CD4-positive, CD25-positive, alpha-beta regulatory T cell (primary cell): ENCODE results near the gene SLC25A15. TPM values are rescaled to one million over a fixed set of nuclear protein-coding genes. Genes with fewer than 3 reads are reported as not detected.
"Not testable (repeated sequence)": the region's sequence is repeated elsewhere in the genome, so short reads cannot be mapped to it uniquely, and the experiment has no call there.

Experiments
- ATAC-seq, 2 donors: fragments of 150-1000 bp; cut with Tn5 transposase; one replicate each; pipeline ENCODE4 v1.10.0; 2021; ENCODE audit warnings: low read depth in 2 of 2, moderate number of reproducible peaks in 2 of 2, moderate library complexity in 1 of 2
- DNase-seq, 3 donors: peaks; one replicate each; pipeline versions ENCODE4 v3.0.0 to v3.0.0-alpha.2; 2012 to 2022; ENCODE audit warnings: mixed read lengths in 1 of 3
- H3K27ac ChIP-seq: one replicate; pipeline ENCODE4 v1.7.0; 2013; ENCODE audit warnings: mild to moderate bottlenecking, low read length; ENCODE audit not compliant: insufficient read depth, poor library complexity, severe bottlenecking
- H3K27me3 ChIP-seq: one replicate; pipeline ENCODE4 v1.7.0; 2013; ENCODE audit warnings: low read length; ENCODE audit not compliant: control insufficient read depth, insufficient read depth
- H3K36me3 ChIP-seq: one replicate; pipeline ENCODE4 v1.7.0; 2013; ENCODE audit warnings: mild to moderate bottlenecking, low read length, moderate library complexity; ENCODE audit not compliant: control insufficient read depth, insufficient read depth
- H3K4me1 ChIP-seq: 2 replicates; pipeline ENCODE4 v1.7.0; 2013; ENCODE audit warnings: mild to moderate bottlenecking, low read length; ENCODE audit not compliant: insufficient read depth, control insufficient read depth, poor library complexity, severe bottlenecking
- H3K4me3 ChIP-seq: one replicate; pipeline ENCODE4 v1.7.0; 2013; ENCODE audit warnings: low read depth, mild to moderate bottlenecking, low read length, moderate library complexity
- H3K9me3 ChIP-seq, 2 experiments: 1 replicate in 1 of 2; 2 replicates in 1 of 2; pipeline ENCODE4 v1.7.0; 2013; ENCODE audit warnings: low read length in 2 of 2, mild to moderate bottlenecking in 1 of 2, moderate library complexity in 1 of 2; ENCODE audit not compliant: control insufficient read depth in 2 of 2
- H3K27ac Mint-ChIP-seq, 3 donors: one replicate each; pipeline ENCODE4 v1.8.0; 2020 to 2022; ENCODE audit warnings: mild to moderate bottlenecking in 3 of 3, mixed read lengths in 3 of 3, moderate library complexity in 2 of 3
- H3K27me3 Mint-ChIP-seq: one replicate; pipeline ENCODE4 v1.8.0; 2022; ENCODE audit warnings: mild to moderate bottlenecking, mixed read lengths
- H3K36me3 Mint-ChIP-seq: one replicate; pipeline ENCODE4 v1.8.0; 2020; ENCODE audit warnings: mixed read lengths
- H3K4me1 Mint-ChIP-seq, 4 donors: one replicate each; pipeline ENCODE4 v1.8.0; 2020 to 2022; ENCODE audit warnings: mixed read lengths in 4 of 4, mild to moderate bottlenecking in 1 of 4
- H3K4me3 Mint-ChIP-seq, 4 donors: one replicate each; pipeline ENCODE4 v1.8.0; 2020 to 2022; ENCODE audit warnings: mild to moderate bottlenecking in 4 of 4, mixed read lengths in 4 of 4, moderate library complexity in 3 of 4
- H3K9me3 Mint-ChIP-seq, 7 donors: one replicate each; pipeline ENCODE4 v1.8.0; 2020 to 2022; ENCODE audit warnings: mixed read lengths in 7 of 7, mild to moderate bottlenecking in 3 of 7, moderate library complexity in 2 of 7
- polyA plus RNA-seq, 4 donors: library from polyadenylated mRNA; unstranded; fragments of 300-500 nt; fragmentation: Illumina TruSeq; gene quantifications; one replicate each; pipeline ENCODE4 v1.2.3, GENCODE V29; 2021
- total RNA-seq: library from RNA; stranded (reverse); gene quantifications from one replicate; pipeline ENCODE4 v1.2.3, GENCODE V29; 2022

Gene SLC25A15
- total and polyA plus RNA-seq, 5 donors from 2014 or later, result 3.9 to 13.3 (median 6.2) TPM

DNA sequence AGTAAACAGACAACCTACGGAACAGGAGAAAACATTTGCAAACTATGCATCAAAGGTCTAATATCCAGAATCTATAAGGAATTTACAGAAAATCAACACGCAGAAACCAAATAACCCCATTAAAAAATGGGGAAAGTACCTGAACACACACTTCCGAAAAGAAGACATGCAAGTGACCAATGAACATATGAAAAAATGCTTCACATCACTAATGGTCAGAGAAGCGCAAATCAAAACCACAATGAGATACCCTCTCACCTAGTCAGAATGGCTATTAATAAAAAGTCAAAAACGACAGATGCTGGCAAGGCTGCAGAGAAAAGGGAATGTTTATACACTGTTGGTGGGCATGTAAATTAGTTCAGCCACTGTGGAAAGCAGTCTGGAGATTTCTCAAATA lies 29.5 kb downstream of the SLC25A15 start:
- Histone ChIP-seq H3K27me3 (no peaks in the 10 kb centered on the region), H3K9me3 (peaks cover 2 to 4% of the 10 kb centered on the region in 2 experiments), H3K27ac (no peak overlapping the region), H3K36me3 (peaks cover under 1% of the 10 kb centered on the region), H3K4me3 (no peak overlapping the region), H3K4me1 (no peaks in the 10 kb centered on the region)
- Mint-ChIP-seq H3K4me3 (no peak overlapping the region), H3K27me3 (no peaks in the 10 kb centered on the region), H3K9me3 (peaks cover 0 to 15% (median 3%) of the 10 kb centered on the region in 7 donors), H3K27ac (no peak overlapping the region), H3K36me3 (peaks cover 24% of the 10 kb centered on the region), H3K4me1 (peaks cover 0 to 4% (median under 1%) of the 10 kb centered on the region in 4 donors)
- ATAC-seq, result no peak
- no peak for DNase-seq

DNA sequence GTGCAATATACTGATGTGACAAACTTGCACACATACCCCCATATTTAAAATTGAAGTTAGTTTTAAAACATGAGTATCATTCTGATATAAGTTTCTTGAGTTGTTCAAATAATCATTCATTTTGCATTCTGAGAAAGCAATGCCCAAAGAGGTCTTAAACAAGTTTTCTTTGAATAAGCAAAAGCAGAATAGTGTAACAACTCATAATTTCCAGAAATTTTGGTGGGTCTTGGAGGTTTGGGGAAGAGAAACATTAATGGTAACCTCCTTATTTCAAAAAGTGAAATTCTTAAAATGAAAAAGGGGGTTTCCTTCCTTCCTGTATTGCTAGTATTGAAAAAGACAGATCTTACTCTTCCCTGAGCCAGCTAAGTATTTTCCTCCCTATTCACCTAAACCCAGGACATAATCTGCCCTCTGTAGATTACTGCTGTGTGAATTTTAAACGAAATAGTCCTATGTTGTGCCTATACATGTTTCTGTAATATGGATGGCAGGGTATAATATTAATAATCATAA lies 30.4 kb downstream of the SLC25A15 start:
- Mint-ChIP-seq H3K27me3 (no peaks in the 10 kb centered on the region), H3K27ac (no peak overlapping the region), H3K4me3 (no peak overlapping the region), H3K4me1 (peaks cover 0 to 4% (median under 1%) of the 10 kb centered on the region in 4 donors), H3K9me3 (peaks cover 0 to 14% (median 3%) of the 10 kb centered on the region in 7 donors), H3K36me3 (peaks cover 24% of the 10 kb centered on the region)
- ATAC-seq, result no peak
- H3K9me3 ChIP-seq, result peaks cover 2 to 4% of the 10 kb centered on the region in 2 experiments
- H3K36me3 ChIP-seq, result no peaks in the 10 kb centered on the region
- DNase-seq, result no peak
- H3K4me1 ChIP-seq, result no peaks in the 10 kb centered on the region
- no peaks in the 10 kb centered on the region for H3K27me3 ChIP-seq
- H3K4me3 ChIP-seq, result no peak overlapping the region
- no peak overlapping the region for H3K27ac ChIP-seq

- Mint-ChIP-seq H3K36me3 (peaks cover 58% of the 10 kb centered on the region), H3K9me3 (peaks cover 0 to 15% (median 3%) of the 10 kb centered on the region in 7 donors)
- not testable (repeated sequence) for H3K27me3 Mint-ChIP-seq, H3K36me3 ChIP-seq, DNase-seq, ATAC-seq, H3K27me3 ChIP-seq, H3K4me3 Mint-ChIP-seq, H3K27ac Mint-ChIP-seq, H3K27ac ChIP-seq, H3K4me1 ChIP-seq, H3K4me3 ChIP-seq, H3K4me1 Mint-ChIP-seq, H3K9me3 ChIP-seq
These were observed 50.3 kb downstream of the SLC25A15 start for GRCh38 chr13:40839725-40840124.

DNA sequence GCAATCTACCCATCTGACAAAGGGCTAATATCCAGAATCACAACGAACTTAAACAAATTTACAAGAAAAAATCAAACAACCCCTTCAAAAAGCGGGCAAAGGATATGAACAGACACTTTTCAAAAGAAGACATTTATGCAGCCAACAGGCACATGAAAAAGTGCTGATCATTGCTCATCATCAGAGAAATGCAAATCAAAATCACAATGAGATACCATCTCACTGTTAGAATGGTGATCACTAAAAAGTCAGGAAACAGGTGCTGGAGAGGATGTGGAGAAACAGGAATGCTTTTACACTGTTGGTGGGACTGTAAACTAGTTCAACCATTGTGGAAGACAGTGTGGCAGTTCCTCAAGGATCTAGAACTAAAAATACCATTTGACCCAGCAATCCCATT lies 51.5 kb downstream of the SLC25A15 start:
- H3K4me1 ChIP-seq, H3K9me3 ChIP-seq, H3K27me3 Mint-ChIP-seq, H3K4me3 ChIP-seq, DNase-seq, H3K27ac Mint-ChIP-seq, H3K27me3 ChIP-seq, H3K4me3 Mint-ChIP-seq, H3K27ac ChIP-seq, H3K4me1 Mint-ChIP-seq, H3K36me3 ChIP-seq, ATAC-seq: not testable (repeated sequence)
- peaks cover 52% of the 10 kb centered on the region for H3K36me3 Mint-ChIP-seq
- peaks cover 0 to 15% (median 3%) of the 10 kb centered on the region in 7 donors for H3K9me3 Mint-ChIP-seq

Other genes starting within 250 kb of the SLC25A15 start
- gene FOXO1, start 123.0 kb upstream of the SLC25A15 start, total RNA-seq, result 119 TPM
- gene FOXO1, start 123.0 kb upstream of the SLC25A15 start, polyA plus RNA-seq, result 100 to 1,000 TPM in 1 of 4 donors, 10 to 100 TPM in 3; 45.5 to 115 (median 65.4) TPM
- 21.5 TPM for gene MRPS31, start 18.4 kb upstream of the SLC25A15 start, total RNA-seq
- 10 to 100 TPM; 50.3 to 71.0 (median 60.2) TPM for gene MRPS31, start 18.4 kb upstream of the SLC25A15 start, polyA plus RNA-seq
- 285 TPM for gene ELF1, start 229.7 kb downstream of the SLC25A15 start, total RNA-seq
- 100 to 1,000 TPM; 122 to 178 (median 141) TPM for gene ELF1, start 229.7 kb downstream of the SLC25A15 start, polyA plus RNA-seq